Prostate gland (tissue), 2 donors: ENCODE results near the gene WDR90. TPM values are rescaled to one million over a fixed set of nuclear protein-coding genes. Genes with fewer than 3 reads are reported as not detected.

Experiments
- DNase-seq: peaks from one replicate; pipeline ENCODE4 v3.0.0-alpha.2; 2019; ENCODE audit warnings: low spot score
- H3K27ac ChIP-seq, 2 donors: fragments of 200-600 bp; sonication (generic); 2 replicates each; pipeline ENCODE4 v1.5.1; 2017 to 2019
- H3K27me3 ChIP-seq: fragments of 200-600 bp; sonication (generic); replicated peaks from 2 replicates; pipeline ENCODE4 v1.5.1; 2019; ENCODE audit not compliant: insufficient read depth
- H3K36me3 ChIP-seq, 2 donors: fragments of 200-600 bp; sonication (generic); 1 replicate in 1 of 2; 2 replicates in 1 of 2; pipeline versions ENCODE4 v1.5.1 to v1.8.1; 2017 to 2019
- H3K4me1 ChIP-seq: fragments of 200-600 bp; sonication (generic); replicated peaks from 2 replicates; pipeline ENCODE4 v1.5.1; 2019
- H3K4me3 ChIP-seq, 2 donors: fragments of 200-600 bp; sonication (generic); 2 replicates each; pipeline ENCODE4 v1.5.1; 2017 to 2019
- H3K9me3 ChIP-seq: fragments of 200-600 bp; sonication (generic); 2 replicates; pipeline ENCODE4 v1.5.1; 2017
- POLR2A ChIP-seq: fragments of 450-650 bp; IDR thresholded peaks from one replicate; pipeline ENCODE4 v1.6.1; 2016; ENCODE audit warnings: antibody characterized with exemption, mild to moderate bottlenecking
- POLR2AphosphoS5 ChIP-seq: sonication (generic); formaldehyde crosslinking; IDR thresholded peaks from one replicate; pipeline ENCODE4 v1.6.1; 2017; ENCODE audit warnings: antibody characterized with exemption
- WGBS: methylation state at CpG from one replicate; pipeline ENCODE4 v1.1.5; 2018; 5-methylcytosine and 5-hydroxymethylcytosine counted together
- intact Hi-C: fragments of 100-400 bp; cut with DNase I; formaldehyde crosslinking; loops from one replicate; pipeline ENCODE4 v1.14.2; 2022
- total RNA-seq, 2 donors: library from RNA; depleted of rRNA; stranded (reverse); fragments of >200 nt; gene quantifications; one replicate each; pipeline ENCODE4 v1.1.0, GENCODE V29; 2016
- TF ChIP-seq, protein P1 (sequence below), 4 experiments: fragments of 200-600 bp in 2 of 4; fragments of 450-650 bp in 2 of 4; sonication (generic) in 2 of 4; IDR thresholded peaks; 1 replicate in 3 of 4; 2 replicates in 1 of 4; pipeline ENCODE4 v1.5.1; 2016 to 2019; ENCODE audit warnings: antibody characterized with exemption in 4 of 4, mild to moderate bottlenecking in 2 of 4, moderate library complexity in 2 of 4

The WDR90 gene
- total RNA-seq, 2 donors from 2014 or later: 36.8 to 60.4 TPM

GRCh38 chr16:620700-621525 lies 28.3 kb upstream of the WDR90 start:
- DNase-seq: no peak
- Histone ChIP-seq H3K27ac (no peak overlapping the region), H3K9me3 (no peaks in the 10 kb centered on the region), H3K36me3 (no peaks in the 10 kb centered on the region), H3K27me3 (no peaks in the 10 kb centered on the region), H3K4me3 (no peak overlapping the region), H3K4me1 (peaks cover 12% of the 10 kb centered on the region)
- intact Hi-C loops: no loop called here
- 55% methylated on average over 28 of the region's 41 CpGs for WGBS
- TF ChIP-seq, protein P1, sequence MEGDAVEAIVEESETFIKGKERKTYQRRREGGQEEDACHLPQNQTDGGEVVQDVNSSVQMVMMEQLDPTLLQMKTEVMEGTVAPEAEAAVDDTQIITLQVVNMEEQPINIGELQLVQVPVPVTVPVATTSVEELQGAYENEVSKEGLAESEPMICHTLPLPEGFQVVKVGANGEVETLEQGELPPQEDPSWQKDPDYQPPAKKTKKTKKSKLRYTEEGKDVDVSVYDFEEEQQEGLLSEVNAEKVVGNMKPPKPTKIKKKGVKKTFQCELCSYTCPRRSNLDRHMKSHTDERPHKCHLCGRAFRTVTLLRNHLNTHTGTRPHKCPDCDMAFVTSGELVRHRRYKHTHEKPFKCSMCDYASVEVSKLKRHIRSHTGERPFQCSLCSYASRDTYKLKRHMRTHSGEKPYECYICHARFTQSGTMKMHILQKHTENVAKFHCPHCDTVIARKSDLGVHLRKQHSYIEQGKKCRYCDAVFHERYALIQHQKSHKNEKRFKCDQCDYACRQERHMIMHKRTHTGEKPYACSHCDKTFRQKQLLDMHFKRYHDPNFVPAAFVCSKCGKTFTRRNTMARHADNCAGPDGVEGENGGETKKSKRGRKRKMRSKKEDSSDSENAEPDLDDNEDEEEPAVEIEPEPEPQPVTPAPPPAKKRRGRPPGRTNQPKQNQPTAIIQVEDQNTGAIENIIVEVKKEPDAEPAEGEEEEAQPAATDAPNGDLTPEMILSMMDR (IDR thresholded peaks at IDR 0.05): no peak
- TF ChIP-seq POLR2A (no peak), POLR2AphosphoS5 (no peak)

DNA sequence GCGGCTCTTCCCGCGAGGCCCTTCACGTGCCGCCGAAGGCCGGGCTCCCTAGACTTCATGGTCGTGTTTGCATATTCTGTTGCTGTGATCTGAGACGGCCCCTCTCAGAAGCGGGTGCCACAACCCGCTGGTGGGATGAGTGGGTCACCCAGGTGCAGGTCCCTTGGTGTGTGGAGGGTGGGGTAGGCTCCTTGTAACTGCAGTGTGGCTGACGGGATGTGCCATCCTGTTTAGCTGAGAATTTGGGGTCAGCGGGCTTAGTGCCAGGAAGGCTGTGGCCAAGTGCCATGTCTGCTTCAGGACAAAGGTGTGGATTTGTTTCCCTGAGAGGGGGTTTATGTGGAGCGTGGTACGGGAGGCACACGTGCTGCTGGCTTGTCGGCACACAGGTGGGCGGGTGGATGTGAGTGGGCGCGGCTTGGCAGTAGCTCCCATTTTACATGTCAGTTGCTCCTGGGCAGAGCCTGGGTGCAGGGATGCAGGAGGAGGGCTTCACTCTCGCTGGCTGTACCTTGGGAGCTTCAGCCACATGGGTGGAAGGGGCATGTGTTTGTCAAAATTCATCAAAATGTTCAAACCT lies 27.5 kb upstream of the WDR90 start:
- Histone ChIP-seq H3K36me3 (peaks cover 0 to 3% of the 10 kb centered on the region in 2 donors), H3K9me3 (no peaks in the 10 kb centered on the region), H3K27me3 (no peaks in the 10 kb centered on the region), H3K4me1 (peaks cover 12% of the 10 kb centered on the region), H3K4me3 (no peak overlapping the region), H3K27ac (no peak overlapping the region)
- intact Hi-C loops: no loop called here
- TF ChIP-seq POLR2A (no peak), POLR2AphosphoS5 (no peak)
- TF ChIP-seq, protein P1 (IDR thresholded peaks at IDR 0.05): no peak
- 48% methylated on average over 21 of the region's 21 CpGs for WGBS
- peak; percentile 43 for DNase-seq

- no peak overlapping the region for H3K27ac ChIP-seq
- H3K4me1 ChIP-seq: peaks cover 9% of the 10 kb centered on the region
- WGBS: 91% methylated on average over 14 of the region's 17 CpGs
- TF ChIP-seq POLR2A (no peak), POLR2AphosphoS5 (no peak)
- TF ChIP-seq, protein P1 (IDR thresholded peaks at IDR 0.05): no peak
- H3K27me3 ChIP-seq: no peaks in the 10 kb centered on the region
- intact Hi-C loops: no loop called here
- H3K36me3 ChIP-seq: peaks cover 0 to 3% of the 10 kb centered on the region in 2 donors
- DNase-seq: no peak
- no peaks in the 10 kb centered on the region for H3K9me3 ChIP-seq
- H3K4me3 ChIP-seq: no peak overlapping the region
Measured at GRCh38 chr16:622920-623280, 26.3 kb upstream of the WDR90 start.

- WGBS: 73% methylated on average over 10 of the region's 10 CpGs
- no peak for DNase-seq
- intact Hi-C loops: no loop called here
Measured at GRCh38 chr16:624526-625070, 24.6 kb upstream of the WDR90 start.

More at GRCh38 chr16:624526-625070, 24.6 kb upstream of the WDR90 start:
- Histone ChIP-seq H3K4me1 (peaks cover 9% of the 10 kb centered on the region), H3K4me3 (no peak overlapping the region), H3K27me3 (no peaks in the 10 kb centered on the region), H3K27ac (no peak overlapping the region), H3K9me3 (no peaks in the 10 kb centered on the region), H3K36me3 (peaks cover 0 to 3% of the 10 kb centered on the region in 2 donors)
- TF ChIP-seq POLR2AphosphoS5: no peak
- no peak for TF ChIP-seq POLR2A
- TF ChIP-seq, protein P1 (IDR thresholded peaks at IDR 0.05): no peak
